ENCODE data around the gene HOXA6. TPM values are rescaled to one million over a fixed set of nuclear protein-coding genes. Genes with fewer than 3 reads are reported as not detected.

Gene HOXA6
- total and polyA plus RNA-seq, 2 donors (not counting 1 experiment from before 2014, with no cell fraction given): 1.2 to 3.6 TPM

DNA sequence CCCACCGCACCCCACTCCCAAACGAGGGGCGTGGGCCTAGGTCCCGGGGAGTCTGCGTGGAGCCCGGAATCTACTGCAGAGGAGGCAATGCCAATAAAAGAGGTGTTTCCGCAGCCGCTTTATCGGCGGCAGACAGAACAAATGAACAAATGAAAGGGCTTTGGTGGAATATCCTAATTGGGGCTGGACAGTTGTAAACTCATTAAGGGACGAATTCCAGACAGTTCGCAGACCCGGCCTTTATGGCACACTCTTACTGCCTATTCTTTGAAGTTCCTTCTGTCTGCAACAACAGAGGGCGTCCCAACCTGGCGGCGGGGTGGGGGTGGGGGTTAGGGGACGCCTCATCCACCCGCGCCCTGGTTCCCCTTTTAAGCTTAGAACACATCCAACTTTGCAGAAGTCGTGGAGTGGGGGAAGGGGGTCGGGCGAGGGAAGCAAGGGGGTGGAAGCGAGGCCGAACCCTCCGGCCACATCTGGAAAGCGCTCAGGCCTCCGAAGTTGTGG, 13.7 kb upstream of the HOXA6 start:
- no peaks in the 10 kb centered on the region for H3K36me3 ChIP-seq (ENCODE audit: control insufficient read depth, insufficient read depth, low read length)
- no peaks in the 10 kb centered on the region for H3K79me2 ChIP-seq (ENCODE audit: control insufficient read depth, insufficient read depth, low read length)
- H3K27ac ChIP-seq (ENCODE audit: insufficient read depth, low read length): no peak overlapping the region
- no peaks in the 10 kb centered on the region for H3K4me1 ChIP-seq (ENCODE audit: control insufficient read depth, extremely low read depth, insufficient read depth, low read length)
- H3K9me3 ChIP-seq (ENCODE audit: control insufficient read depth, insufficient read depth, low read depth, low read length): no peaks in the 10 kb centered on the region
- peaks cover 29% of the 10 kb centered on the region for H3K27me3 ChIP-seq (ENCODE audit: control insufficient read depth, insufficient read depth, low read length)
- DNase-seq (ENCODE audit: low read depth in 2 of 2): no peak
- H3K4me2 ChIP-seq (ENCODE audit: extremely low read depth, insufficient read depth, low read length): peak overlapping the region; percentile 75
- H4K20me1 ChIP-seq (ENCODE audit: control insufficient read depth, extremely low read depth, insufficient read depth, low read length): no peaks in the 10 kb centered on the region
- peak overlapping the region; percentile 75 for H2AFZ ChIP-seq (ENCODE audit: low read length)
- TF ChIP-seq EZH2 (IDR thresholded peaks at IDR 0.05; ENCODE audit: low read length, missing control alignments): no peak
- TF ChIP-seq CTCF (conservative IDR thresholded peaks at IDR 0.05 in 1 of 2, IDR thresholded peaks at IDR 0.05 in 1 of 2; ENCODE audit: low read depth in 1 of 2, low read length in 2 of 2): no peak
- peak overlapping the region; percentile 39 to 74 (median 54) for H3K4me3 ChIP-seq (replicated peaks in 1 of 4; ENCODE audit: control extremely low read depth in 1 of 4, insufficient read depth in 1 of 4, low read depth in 3 of 4, low read length in 4 of 4)
- no peak overlapping the region for H3K9ac ChIP-seq (ENCODE audit: insufficient read depth, low read length)

- no peaks in the 10 kb centered on the region for H3K4me1 ChIP-seq (ENCODE audit: control insufficient read depth, extremely low read depth, insufficient read depth, low read length)
- peaks cover 23% of the 10 kb centered on the region for H3K27me3 ChIP-seq (ENCODE audit: control insufficient read depth, insufficient read depth, low read length)
- no peaks in the 10 kb centered on the region for H3K79me2 ChIP-seq (ENCODE audit: control insufficient read depth, insufficient read depth, low read length)
- peak overlapping the region; percentile 33 for H3K9ac ChIP-seq (ENCODE audit: insufficient read depth, low read length)
- H3K4me3 ChIP-seq (replicated peaks in 1 of 4; ENCODE audit: control extremely low read depth in 1 of 4, insufficient read depth in 1 of 4, low read depth in 3 of 4, low read length in 4 of 4): peak overlapping the region; percentile 39 to 74 (median 54)
- DNase-seq (ENCODE audit: low read depth in 2 of 2): peak; percentile 55 to 84
- H3K4me2 ChIP-seq (ENCODE audit: extremely low read depth, insufficient read depth, low read length): peak overlapping the region; percentile 75
- H3K36me3 ChIP-seq (ENCODE audit: control insufficient read depth, insufficient read depth, low read length): no peaks in the 10 kb centered on the region
- TF ChIP-seq CTCF (conservative IDR thresholded peaks at IDR 0.05 in 1 of 2, IDR thresholded peaks at IDR 0.05 in 1 of 2; ENCODE audit: low read depth in 1 of 2, low read length in 2 of 2) (peak; percentile 79 to 84), EZH2 (IDR thresholded peaks at IDR 0.05; ENCODE audit: low read length, missing control alignments) (no peak)
- peak overlapping the region; percentile 75 for H2AFZ ChIP-seq (ENCODE audit: low read length)
- H3K27ac ChIP-seq (ENCODE audit: insufficient read depth, low read length): no peak overlapping the region
- no peaks in the 10 kb centered on the region for H4K20me1 ChIP-seq (ENCODE audit: control insufficient read depth, extremely low read depth, insufficient read depth, low read length)
- H3K9me3 ChIP-seq (ENCODE audit: control insufficient read depth, insufficient read depth, low read depth, low read length): no peaks in the 10 kb centered on the region
These were observed 13.1 kb upstream of the HOXA6 start for GRCh38 chr7:27160546-27161213.

DNA sequence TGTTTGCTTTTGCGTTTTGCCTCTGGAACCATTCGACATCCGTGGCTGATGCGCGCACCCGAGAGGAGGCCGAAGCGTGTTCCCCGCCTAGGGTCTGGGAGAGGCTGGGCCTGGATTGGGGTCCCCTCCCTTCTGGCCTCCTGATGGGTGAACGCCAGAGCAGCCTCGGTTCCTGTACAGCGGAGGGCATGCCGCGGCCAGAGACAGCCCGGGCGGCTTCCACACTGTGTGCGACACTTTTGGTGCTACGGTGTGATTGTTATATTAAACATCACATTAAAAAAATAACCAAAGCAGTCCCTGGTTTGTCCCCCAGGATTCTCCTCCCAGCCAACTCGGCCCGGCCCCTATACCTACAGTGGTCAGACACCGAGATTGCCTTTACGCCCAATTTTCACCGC, 12.6 kb upstream of the HOXA6 start:
- DNase-seq (ENCODE audit: low read depth in 2 of 2): no peak
- no peaks in the 10 kb centered on the region for H3K79me2 ChIP-seq (ENCODE audit: control insufficient read depth, insufficient read depth, low read length)
- peaks cover 18% of the 10 kb centered on the region for H3K27me3 ChIP-seq (ENCODE audit: control insufficient read depth, insufficient read depth, low read length)
- no peak overlapping the region for H3K27ac ChIP-seq (ENCODE audit: insufficient read depth, low read length)
- H3K4me3 ChIP-seq (replicated peaks in 1 of 4; ENCODE audit: control extremely low read depth in 1 of 4, insufficient read depth in 1 of 4, low read depth in 3 of 4, low read length in 4 of 4): peak overlapping the region in 1 of 4 experiments; percentile 74
- TF ChIP-seq CTCF (conservative IDR thresholded peaks at IDR 0.05 in 1 of 2, IDR thresholded peaks at IDR 0.05 in 1 of 2; ENCODE audit: low read depth in 1 of 2, low read length in 2 of 2) (no peak), EZH2 (IDR thresholded peaks at IDR 0.05; ENCODE audit: low read length, missing control alignments) (no peak)
- no peaks in the 10 kb centered on the region for H3K36me3 ChIP-seq (ENCODE audit: control insufficient read depth, insufficient read depth, low read length)
- H3K4me1 ChIP-seq (ENCODE audit: control insufficient read depth, extremely low read depth, insufficient read depth, low read length): peaks cover 4% of the 10 kb centered on the region
- peak overlapping the region; percentile 44 for H2AFZ ChIP-seq (ENCODE audit: low read length)
- H3K4me2 ChIP-seq (ENCODE audit: extremely low read depth, insufficient read depth, low read length): peak overlapping the region; percentile 75
- no peak overlapping the region for H3K9ac ChIP-seq (ENCODE audit: insufficient read depth, low read length)
- no peaks in the 10 kb centered on the region for H4K20me1 ChIP-seq (ENCODE audit: control insufficient read depth, extremely low read depth, insufficient read depth, low read length)
- H3K9me3 ChIP-seq (ENCODE audit: control insufficient read depth, insufficient read depth, low read depth, low read length): no peaks in the 10 kb centered on the region
